NK-92 (cell line): ENCODE data around the gene WNT1.

Experiments used
- DNase-seq: peaks from one replicate; lab custom pipeline; 2025; ENCODE audit not compliant: unreplicated experiment; lab: John Stamatoyannopoulos, UW

WNT1 gene

DNA sequence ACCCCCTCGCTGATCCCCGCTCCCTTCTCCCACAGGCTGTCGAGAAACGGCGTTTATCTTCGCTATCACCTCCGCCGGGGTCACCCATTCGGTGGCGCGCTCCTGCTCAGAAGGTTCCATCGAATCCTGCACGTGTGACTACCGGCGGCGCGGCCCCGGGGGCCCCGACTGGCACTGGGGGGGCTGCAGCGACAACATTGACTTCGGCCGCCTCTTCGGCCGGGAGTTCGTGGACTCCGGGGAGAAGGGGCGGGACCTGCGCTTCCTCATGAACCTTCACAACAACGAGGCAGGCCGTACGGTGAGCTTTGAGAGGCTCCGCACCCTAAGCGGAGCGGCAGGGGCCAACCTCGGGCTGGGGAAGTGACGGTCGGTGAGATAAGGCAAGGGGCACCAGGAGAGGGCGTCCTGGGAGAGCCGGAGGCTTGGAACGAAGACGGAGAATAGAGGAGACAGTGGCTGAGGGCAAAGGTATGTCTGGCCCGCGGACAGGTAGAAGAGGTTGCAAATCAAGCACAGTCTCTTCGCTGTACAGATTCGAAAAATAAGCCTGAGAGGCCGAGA lies 2.3 kb downstream of the WNT1 start:
- no peak for DNase-seq

DNA sequence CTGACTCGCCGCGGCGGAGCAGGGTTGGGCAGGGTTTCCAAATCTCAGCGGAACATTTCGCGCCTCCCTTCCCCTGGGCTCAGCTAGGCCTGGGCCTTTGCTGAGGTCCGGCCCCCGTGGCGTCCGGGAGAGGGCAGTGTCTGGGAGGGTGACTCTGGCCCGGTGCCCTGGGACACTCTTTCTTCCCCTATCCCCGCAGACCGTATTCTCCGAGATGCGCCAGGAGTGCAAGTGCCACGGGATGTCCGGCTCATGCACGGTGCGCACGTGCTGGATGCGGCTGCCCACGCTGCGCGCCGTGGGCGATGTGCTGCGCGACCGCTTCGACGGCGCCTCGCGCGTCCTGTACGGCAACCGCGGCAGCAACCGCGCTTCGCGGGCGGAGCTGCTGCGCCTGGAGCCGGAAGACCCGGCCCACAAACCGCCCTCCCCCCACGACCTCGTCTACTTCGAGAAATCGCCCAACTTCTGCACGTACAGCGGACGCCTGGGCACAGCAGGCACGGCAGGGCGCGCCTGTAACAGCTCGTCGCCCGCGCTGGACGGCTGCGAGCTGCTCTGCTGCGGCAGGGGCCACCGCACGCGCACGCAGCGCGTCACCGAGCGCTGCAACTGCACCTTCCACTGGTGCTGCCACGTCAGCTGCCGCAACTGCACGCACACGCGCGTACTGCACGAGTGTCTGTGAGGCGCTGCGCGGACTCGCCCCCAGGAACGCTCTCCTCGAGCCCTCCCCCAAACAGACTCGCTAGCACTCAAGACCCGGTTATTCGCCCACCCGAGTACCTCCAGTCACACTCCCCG lies 3.0 kb downstream of the WNT1 start:
- DNase-seq = no peak

GRCh38 chr12:48981757-48982157 lies 3.6 kb downstream of the WNT1 start:
- DNase-seq = no peak

- no peak for DNase-seq
These were observed 4.4 kb downstream of the WNT1 start for GRCh38 chr12:48982397-48983080.

GRCh38 chr12:48985475-48985897 lies 7.4 kb downstream of the WNT1 start:
- no peak for DNase-seq

DNA sequence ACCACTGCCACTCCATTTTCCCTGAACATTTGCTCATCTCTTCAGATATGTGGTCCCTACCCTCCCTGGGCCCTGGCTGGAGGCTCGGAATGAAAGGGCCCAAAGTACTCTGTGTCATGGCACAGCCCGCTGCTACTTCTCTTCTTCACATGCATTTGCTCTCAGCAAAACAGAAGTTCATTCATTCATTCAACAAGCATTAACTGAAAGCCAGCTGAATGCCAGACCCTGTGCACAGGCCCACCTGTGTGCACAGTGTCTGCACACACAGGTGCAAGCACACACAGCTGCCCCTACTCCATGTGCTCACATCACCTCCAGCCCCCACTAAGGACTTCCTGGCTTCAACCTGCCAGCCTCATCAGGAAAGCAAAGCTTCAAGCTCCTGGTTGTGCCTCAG lies 7.8 kb downstream of the WNT1 start:
- DNase-seq = no peak

DNA sequence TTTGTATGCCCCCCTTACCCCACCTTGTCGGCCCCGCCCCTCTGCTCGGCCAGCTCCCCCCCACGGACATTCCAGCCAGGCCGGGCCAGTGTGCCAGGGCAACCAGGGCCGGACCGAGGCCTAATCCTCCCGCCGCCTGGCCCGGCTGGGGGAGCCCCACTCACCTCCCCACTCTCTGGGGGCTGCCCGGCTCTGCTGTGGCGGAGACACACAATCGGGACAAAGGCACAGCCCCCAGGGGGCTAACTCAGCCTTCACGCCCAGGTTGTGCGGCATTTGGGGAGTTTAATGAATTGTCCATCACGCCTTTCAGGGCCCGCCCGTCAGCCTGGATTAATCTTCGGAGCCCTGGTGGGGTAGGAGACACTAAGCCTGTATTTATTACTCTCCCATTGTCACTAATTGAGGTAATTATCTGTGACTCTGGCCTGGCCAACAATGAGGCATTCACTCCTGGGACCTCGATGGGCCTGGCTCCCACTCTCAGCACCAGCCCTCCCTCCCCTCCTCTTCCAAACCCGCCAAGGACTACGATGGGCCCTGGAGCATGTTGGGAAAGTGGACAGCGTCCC lies 8.7 kb downstream of the WNT1 start:
- DNase-seq = no peak

DNA sequence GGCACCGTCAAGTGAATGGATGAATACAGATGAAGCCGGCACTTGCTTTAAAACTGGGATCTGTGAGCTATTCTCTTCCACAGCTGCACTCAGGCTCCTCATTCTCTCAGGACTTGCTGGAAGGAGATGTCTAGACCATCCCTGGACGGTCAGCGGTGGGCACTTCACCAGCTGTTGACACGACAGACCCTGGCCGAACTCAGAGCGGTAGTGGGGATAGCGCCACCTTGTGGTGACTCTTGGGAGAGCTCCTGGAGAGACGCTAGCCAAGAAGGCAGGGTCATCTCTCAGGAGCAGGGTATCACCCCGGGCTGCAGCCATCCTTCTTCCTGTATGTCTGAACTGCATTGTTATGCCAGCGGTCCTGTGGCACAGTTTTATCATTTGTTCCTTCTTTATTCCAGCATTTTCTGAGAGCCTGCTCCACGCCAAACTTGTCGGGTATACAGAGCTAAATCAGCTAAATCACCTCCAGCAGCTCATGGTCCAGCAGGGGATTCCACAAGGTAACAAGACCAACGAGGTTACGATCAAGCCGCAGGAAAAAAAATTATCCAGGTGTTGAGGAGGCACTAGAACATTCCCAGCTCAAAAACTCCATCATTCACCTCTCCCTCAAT lies 10.0 kb downstream of the WNT1 start:
- DNase-seq = no peak

DNA sequence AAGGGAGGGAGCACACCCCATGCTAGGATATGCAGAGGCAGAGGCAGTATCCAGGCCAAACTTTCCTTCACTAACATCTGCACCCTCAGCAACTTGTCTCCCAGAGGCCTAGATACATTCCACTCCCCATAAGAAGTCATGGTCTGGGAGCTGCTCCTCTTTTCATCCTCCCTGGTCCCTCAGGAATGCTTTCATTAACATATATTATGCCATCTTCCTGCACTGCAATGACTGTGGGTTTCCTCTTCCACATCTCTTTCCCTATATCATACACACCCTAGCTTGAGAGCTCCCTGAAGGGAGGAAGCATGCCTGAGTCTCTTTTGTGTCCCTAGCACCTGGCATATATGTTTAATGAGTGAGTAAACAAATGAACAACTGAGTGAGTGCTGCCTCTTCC lies 12.4 kb downstream of the WNT1 start:
- DNase-seq = no peak

DNA sequence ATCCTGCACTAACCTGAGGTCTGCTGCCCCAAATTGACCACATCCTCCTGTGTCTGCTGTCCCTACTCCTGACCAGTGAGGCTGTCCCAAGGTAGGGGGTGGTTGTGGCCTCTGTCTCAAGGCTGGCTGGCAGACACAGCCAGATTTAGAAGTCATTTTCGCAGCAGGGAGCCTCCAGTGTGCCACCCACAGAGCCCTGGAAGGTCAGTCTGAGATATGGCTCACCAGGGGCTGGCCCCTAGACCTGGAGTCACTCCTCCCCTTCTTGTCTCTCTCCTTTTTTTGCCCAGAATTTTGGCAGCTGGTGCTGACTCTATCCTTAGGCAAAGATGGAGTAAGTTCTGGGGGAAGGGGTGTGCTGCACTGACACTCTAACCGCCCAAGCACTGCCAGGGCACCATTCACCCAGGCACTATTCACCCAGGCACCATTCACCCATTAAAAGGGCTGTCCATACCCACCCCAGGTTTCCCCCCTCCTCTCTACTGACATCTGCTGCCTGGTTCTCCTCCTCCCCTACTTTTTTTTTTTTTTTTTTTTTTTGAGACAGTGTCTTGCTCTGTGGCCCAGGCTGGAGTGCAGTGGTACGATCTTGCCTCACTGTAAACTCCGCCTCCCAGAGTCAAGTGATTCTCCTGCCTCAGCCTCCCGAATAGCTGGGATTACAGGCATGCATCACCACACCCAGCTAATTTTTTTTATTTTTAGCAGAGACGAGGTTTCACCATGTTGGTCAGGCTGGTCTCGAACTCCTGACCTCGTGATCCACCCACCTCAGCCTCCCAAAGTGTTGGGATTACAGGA lies 13.3 kb downstream of the WNT1 start:
- DNase-seq = no peak

GRCh38 chr12:48993787-48994186 lies 15.7 kb downstream of the WNT1 start:
- DNase-seq = no peak

GRCh38 chr12:48994224-48995085 lies 16.3 kb downstream of the WNT1 start:
- DNase-seq = no peak

DNA sequence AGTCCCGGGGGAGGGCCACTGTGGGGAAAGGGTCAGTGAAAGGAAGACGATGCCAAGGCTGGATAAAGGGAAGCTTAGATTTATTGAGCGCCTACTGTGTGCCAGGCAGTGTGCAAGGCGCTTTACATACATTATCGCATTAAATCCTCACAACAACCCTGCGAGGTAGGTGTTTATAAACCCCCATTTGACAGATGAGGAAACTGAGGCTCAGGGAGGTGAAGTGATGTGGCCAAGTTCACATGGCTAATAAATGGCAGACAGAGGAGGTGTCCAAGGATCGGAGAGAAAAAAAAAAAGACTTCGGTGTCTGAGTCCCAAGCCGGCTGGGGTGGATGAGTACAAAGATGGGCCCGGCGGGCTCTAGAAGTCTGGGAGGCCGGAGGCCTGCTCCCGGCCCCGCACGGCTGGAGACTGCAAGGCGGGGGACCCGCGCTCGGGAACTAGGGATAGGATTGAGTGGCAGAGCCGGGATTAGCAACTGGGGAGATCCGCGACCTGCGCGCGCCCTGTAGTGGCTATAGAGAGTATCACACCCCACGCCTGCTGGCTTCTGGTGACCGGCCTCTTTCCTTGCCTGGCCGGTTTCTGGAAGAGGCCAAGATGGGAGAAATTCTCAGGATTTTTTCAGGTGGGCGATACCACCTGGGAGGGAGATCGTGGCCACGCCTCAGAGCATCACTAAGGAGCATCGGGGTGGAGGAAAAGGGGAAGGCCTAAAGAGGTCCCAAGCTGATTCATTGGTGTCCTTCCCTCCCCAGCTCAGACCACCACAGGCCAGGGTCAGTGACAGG lies 17.2 kb downstream of the WNT1 start:
- no peak for DNase-seq

- no peak for DNase-seq
These were observed 18.9 kb downstream of the WNT1 start for GRCh38 chr12:48996794-48997718.

- no peak for DNase-seq
These were observed 19.8 kb downstream of the WNT1 start for GRCh38 chr12:48997719-48998496.

GRCh38 chr12:48998497-48999353 lies 20.6 kb downstream of the WNT1 start:
- no peak for DNase-seq
